ENCODE data around the gene NF1. TPM values are rescaled to one million over a fixed set of nuclear protein-coding genes. Genes with fewer than 3 reads are reported as not detected.

The NF1 gene
- total RNA-seq, 2 donors from 2014 or later, result 27.6 to 44.4 TPM

DNA sequence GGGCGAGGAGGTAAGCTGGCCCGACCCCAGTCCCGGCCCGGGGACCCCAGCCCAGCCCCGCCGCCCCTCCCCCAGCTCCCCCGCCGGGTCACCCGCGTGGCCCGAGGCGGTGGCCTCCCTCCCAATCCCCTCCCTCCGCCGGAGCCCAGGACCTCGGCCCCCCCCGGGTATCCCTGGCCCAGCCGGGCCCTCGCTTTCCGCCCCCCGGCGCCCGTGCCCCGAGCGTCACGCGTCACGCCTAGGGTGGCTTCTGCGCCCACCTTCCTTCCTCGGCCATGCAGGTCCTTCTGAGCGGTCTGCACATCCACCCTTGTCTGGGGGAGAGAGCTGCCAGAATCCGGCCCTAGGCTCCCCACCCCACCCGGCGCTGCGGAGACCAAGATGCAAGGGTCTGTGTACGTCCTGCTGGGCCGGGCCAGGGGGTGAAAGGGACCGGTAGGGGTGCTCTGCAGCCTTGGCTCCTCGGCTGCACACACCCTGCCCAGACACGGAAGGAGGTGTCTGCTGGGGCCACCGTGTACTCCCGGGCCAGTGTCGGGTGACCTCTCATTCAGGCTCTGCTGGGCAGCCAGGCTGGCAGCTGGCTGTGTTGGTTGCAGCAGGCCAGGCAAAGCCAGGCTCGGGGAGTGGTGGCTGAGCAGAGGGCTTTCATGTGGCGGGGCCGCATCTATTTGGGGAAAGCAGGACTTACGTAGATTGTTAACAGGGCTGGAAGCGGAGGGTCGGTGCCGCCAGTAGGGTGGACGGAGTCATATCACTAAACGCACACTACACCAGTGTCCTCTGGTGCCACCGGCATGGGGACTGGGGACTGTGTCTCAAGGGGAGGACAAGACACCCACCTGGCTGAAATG, 297.5 kb downstream of the NF1 start:
- Mint-ChIP-seq H3K4me1 (peaks cover 5% of the 10 kb centered on the region), H3K4me3 (peak overlapping the region; percentile 50), H3K27ac (no peak overlapping the region), H3K9me3 (no peaks in the 10 kb centered on the region), H3K36me3 (ENCODE audit: low read depth) (no peaks in the 10 kb centered on the region), H3K27me3 (peaks cover 31% of the 10 kb centered on the region)
- ATAC-seq (replicated peaks), result no peak

DNA sequence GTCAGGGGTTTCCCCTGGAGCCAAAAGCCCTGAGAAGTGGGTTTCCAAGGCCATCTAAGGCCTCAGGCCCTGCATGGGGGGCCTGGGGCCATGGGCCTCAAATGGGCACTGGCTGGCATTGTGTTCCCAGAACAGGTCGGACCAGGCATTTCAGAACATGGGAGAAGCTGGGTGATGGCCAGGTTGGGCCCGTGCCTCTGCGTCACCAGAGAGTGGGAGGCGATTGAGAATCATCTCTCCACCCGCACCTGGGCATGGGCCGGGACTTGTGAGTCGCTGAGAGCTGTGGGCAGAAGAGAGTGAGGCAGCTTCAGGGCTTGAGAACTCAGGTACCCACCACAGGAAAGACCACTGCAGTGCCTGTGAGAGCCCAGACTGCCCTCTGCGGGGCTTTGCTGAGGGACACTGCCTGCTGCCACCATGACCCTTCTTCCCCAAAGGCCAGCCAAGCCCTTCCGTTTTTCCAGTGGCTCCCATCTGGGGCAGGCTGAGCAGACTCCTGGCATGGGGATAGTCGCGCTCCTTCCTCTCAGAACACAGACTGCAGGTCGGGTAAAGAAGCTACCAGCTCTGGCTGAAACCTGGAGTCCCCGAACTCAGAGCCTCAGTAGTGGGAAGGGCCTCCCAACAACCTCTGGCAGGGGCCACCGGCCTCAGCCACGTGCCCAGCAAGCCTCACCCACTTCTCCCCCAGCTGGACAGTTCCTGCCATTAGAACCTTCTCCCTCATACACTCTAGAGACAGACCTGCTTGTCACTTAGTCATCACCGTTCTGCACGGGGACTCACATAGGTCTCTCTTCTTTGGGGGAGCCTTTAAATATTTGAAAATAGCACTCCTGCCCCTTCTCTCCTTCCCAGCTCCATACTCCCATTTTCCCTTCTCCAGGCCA, 298.3 kb downstream of the NF1 start:
- Mint-ChIP-seq H3K36me3 (ENCODE audit: low read depth) (no peaks in the 10 kb centered on the region), H3K4me3 (peak overlapping the region; percentile 50), H3K9me3 (no peaks in the 10 kb centered on the region), H3K27me3 (peaks cover 31% of the 10 kb centered on the region), H3K4me1 (peaks cover 5% of the 10 kb centered on the region), H3K27ac (no peak overlapping the region)
- ATAC-seq (replicated peaks), result no peak

DNA sequence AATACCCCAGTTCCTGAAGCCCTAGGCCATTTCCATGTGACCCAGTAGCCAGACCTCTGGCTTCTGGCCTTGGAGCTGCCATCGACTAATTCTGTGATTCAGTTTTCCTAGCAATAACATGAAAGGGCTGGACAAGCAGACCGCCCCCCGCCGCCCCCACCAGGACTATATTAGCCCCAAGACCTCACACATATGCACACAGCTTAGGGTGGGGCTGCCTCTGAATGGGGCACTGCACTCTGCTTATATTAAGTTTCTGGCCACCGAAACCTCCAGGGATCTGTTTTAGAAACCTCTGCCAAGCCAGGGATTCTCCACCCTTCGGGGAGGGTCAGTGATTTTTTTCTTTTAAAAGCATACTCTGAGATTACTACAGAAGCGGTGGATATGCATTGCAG, 299.0 kb downstream of the NF1 start:
- H3K4me3 Mint-ChIP-seq, result peak overlapping the region; percentile 31
- ATAC-seq (replicated peaks), result no peak
- H3K36me3 Mint-ChIP-seq (ENCODE audit: low read depth), result no peaks in the 10 kb centered on the region
- H3K9me3 Mint-ChIP-seq, result no peaks in the 10 kb centered on the region
- H3K27ac Mint-ChIP-seq, result no peak overlapping the region
- H3K4me1 Mint-ChIP-seq, result peaks cover 5% of the 10 kb centered on the region
- peaks cover 31% of the 10 kb centered on the region for H3K27me3 Mint-ChIP-seq

DNA sequence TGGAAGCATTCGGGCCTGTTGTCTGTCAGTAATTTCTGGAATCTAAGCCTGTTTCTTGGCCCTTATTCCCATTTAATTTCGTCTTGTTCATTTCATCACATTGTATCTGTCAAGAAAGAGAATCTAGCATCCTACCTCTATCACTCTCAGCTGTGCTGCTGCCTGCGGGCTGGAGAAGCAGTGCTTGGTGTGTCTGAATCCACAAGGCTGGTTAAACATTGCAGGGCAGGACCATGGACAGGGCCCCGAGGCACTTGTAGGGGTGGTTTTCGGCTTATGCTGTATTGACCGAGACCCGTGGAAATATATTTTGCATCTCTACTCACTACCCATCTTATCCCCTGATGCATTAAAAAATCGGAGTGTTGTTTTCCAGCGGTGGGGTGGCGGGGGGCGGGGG, 299.8 kb downstream of the NF1 start:
- no peaks in the 10 kb centered on the region for H3K36me3 Mint-ChIP-seq (ENCODE audit: low read depth)
- H3K9me3 Mint-ChIP-seq, result no peaks in the 10 kb centered on the region
- peaks cover 5% of the 10 kb centered on the region for H3K4me1 Mint-ChIP-seq
- no peak overlapping the region for H3K27ac Mint-ChIP-seq
- no peak overlapping the region for H3K4me3 Mint-ChIP-seq
- peaks cover 31% of the 10 kb centered on the region for H3K27me3 Mint-ChIP-seq
- no peak for ATAC-seq (replicated peaks)

DNA sequence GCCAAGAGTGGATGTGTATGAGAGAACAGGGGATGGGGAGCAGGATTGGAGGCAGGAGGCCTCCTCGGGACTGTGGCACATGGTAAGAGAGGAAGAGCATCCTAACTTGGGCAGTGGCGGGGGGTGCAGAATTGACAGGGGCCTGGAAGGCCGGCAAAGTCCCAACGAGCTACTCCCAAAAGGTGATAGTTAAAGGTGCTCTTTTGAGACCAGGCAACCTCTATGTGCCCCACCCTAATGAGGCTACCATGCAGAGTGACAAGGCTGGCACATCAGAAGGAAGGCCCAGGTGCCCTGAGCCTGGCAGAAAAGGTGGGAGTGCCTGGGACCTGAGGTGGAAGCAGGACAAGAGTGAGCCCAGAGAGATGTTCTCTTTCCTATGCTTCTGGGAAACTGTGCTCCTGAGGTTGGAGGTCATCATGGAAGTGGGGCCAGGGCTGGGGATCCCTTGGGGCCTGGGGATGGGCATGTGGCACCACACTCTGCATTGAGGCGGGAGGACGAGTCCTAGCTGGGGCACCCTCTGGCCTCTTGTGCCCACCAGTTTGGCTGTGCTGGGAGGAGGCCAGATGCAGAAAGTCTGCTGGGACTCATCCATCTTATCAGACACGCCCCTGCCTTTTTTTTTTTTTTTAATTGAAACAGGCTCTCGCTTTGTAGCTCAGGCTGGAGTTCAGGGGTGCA, 302.6 kb downstream of the NF1 start:
- no peak for ATAC-seq (replicated peaks)
- peaks cover 29% of the 10 kb centered on the region for H3K27me3 Mint-ChIP-seq
- H3K36me3 Mint-ChIP-seq (ENCODE audit: low read depth), result no peaks in the 10 kb centered on the region
- H3K4me1 Mint-ChIP-seq, result peaks cover 3% of the 10 kb centered on the region
- no peak overlapping the region for H3K27ac Mint-ChIP-seq
- no peak overlapping the region for H3K4me3 Mint-ChIP-seq
- no peaks in the 10 kb centered on the region for H3K9me3 Mint-ChIP-seq

DNA sequence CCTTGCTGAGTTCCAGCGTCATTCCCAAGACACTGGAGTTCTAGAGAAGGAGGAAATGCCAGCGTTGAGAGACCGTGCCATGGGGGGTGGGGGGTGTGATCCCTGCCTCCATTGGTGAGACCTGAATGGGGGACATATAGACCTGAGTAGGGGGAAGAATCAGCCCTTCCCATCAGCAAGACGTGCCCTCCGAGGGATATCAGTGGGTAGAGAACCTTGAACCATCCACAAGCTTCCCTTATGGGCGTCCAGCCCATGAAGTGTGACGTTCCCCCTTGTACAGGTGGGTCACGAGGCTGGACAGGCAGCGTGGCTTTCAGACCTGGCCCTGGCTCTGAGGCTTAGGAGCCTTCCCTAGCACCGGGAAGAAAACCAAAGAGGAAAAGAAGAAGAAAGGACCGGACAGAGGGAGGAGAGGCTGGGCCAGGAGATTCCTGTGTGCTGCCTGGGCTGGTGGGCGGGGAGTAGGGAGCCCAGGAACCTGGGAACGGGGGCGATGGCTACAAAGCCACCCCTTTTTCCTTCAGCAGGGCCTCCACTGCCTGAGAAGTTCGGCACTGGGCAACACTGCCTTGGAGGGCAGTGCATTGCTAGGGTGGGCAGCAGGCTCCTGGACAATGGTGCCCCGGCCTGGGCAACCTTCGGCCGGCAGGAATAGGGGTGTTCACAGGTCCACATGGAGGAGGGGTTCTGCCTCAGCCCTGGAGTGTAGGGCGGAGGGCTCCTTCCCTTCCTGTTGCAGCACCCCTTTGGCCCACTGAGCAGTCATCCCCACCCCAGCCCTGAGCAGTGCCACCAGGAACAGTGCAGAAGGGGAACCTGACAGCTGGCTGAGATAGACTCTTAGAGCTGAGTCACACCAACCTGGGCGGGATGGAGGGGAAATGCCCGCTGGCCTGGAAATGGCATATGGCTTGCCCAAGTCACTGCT, 303.9 kb downstream of the NF1 start:
- H3K9me3 Mint-ChIP-seq, result no peaks in the 10 kb centered on the region
- no peak overlapping the region for H3K27ac Mint-ChIP-seq
- no peak for ATAC-seq (replicated peaks)
- H3K4me3 Mint-ChIP-seq, result no peak overlapping the region
- peaks cover 18% of the 10 kb centered on the region for H3K27me3 Mint-ChIP-seq
- H3K36me3 Mint-ChIP-seq (ENCODE audit: low read depth), result no peaks in the 10 kb centered on the region
- no peaks in the 10 kb centered on the region for H3K4me1 Mint-ChIP-seq

DNA sequence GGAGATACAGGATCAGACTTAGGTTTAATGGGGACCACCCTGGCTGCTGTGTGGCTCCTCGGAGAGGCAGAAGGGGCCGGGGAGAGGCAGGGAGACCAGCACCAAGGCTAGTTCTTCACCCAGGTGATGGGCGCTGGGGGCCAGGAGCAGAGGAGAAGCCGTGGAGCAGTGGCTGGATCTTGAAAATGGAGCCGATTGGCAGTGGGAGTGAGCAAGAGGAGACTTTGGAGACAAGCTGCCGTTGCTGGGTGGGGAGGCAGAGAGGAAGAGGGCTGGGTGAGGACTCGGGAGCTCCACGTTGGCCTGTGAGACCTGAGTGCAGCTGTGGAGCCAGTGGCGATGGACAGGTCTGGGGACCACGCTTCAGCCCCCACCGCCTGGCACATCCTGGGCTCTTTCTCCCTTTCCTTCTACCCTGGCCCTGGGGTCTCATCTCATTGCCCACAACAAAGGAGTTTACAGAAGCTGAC, 305.7 kb downstream of the NF1 start:
- no peak for ATAC-seq (replicated peaks)
- H3K27ac Mint-ChIP-seq, result no peak overlapping the region
- H3K9me3 Mint-ChIP-seq, result no peaks in the 10 kb centered on the region
- H3K4me1 Mint-ChIP-seq, result no peaks in the 10 kb centered on the region
- peaks cover 6% of the 10 kb centered on the region for H3K27me3 Mint-ChIP-seq
- no peak overlapping the region for H3K4me3 Mint-ChIP-seq
- no peaks in the 10 kb centered on the region for H3K36me3 Mint-ChIP-seq (ENCODE audit: low read depth)

DNA sequence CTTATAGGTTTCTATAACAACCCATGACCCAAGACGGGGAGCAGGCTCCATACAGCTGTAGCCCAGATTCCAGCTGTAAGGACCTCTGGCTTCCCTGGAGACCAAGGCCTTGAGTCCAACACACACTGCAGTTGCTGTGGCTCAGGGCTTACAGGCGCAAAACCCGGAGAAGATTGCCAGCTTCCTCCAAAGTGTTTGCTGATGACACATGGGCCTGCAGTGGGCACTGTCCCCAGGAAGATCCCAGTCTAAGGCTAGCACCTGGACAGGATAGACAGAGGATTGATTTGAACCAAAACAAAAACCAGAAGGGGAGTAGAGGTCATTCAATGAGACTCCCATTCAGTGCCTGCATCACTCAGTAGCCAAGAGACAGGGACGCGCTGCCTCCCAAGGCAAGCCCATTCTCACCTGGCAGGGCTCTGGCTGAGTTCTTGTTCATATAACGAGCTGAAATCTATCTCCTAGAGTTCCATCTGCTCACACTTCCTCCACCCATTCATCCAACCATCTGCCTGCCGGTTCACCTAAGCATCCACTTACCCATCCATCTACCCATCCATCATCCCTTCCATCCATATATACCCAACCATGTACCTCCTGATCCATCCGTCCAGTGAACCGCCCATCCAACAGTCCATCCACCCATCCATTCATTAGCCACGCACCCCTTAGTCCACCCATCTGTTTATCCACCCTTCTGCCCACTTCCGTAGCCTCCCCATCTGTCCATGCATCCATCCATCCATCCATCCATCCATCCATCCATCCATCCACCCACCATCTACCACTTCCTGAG, 306.9 kb downstream of the NF1 start:
- Mint-ChIP-seq H3K4me3 (no peak overlapping the region), H3K27ac (no peak overlapping the region), H3K9me3 (no peaks in the 10 kb centered on the region), H3K36me3 (ENCODE audit: low read depth) (no peaks in the 10 kb centered on the region), H3K4me1 (no peaks in the 10 kb centered on the region), H3K27me3 (peaks cover 5% of the 10 kb centered on the region)
- no peak for ATAC-seq (replicated peaks)

DNA sequence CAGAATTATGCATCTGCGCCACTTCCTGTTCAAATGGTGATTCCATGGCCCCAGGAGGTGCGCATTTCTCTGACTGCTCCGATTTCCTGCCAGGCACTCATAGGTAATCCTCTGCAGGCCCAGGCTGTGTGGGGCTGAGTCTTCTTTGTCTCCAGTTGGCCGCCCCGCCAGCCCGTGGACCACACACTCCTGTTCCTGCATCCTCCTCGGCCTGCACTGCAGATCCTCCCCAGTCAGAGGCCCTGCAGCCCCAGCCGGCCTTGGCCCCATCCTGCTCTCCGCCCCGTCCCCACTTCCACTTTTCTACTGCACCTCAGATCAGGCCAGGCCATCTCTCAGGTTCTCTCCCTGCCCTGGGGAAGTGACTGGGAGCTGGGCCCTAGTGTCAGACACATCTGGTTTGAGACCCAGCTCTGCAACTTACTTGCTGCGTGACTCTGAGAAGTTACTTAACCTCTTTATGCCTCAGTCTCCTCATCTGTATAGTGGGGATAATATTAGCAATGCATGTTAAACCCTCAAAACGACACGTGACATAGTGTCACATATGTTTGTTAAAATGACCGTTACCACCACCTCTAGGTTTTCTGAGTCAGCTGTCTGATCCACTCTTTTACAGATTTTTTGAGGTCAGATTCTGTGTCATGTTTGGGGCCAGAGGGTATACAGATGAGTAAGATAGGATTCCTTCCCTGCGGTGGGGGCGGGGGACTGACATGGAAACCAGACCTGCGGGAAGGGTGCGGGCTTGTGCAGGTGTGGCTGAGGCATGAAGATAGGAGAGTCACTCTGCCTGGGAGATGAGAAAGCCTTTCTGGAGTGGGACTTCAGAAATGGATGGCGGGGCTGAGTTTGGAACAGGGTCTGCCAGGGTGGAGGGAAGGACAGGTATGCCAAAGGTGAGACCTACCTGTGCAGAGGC, 309.5 kb downstream of the NF1 start:
- ATAC-seq (replicated peaks), result peak; percentile 69
- H3K4me1 Mint-ChIP-seq, result no peaks in the 10 kb centered on the region
- H3K36me3 Mint-ChIP-seq (ENCODE audit: low read depth), result no peaks in the 10 kb centered on the region
- no peak overlapping the region for H3K27ac Mint-ChIP-seq
- H3K9me3 Mint-ChIP-seq, result no peaks in the 10 kb centered on the region
- H3K27me3 Mint-ChIP-seq, result peaks cover 5% of the 10 kb centered on the region
- H3K4me3 Mint-ChIP-seq, result no peak overlapping the region

DNA sequence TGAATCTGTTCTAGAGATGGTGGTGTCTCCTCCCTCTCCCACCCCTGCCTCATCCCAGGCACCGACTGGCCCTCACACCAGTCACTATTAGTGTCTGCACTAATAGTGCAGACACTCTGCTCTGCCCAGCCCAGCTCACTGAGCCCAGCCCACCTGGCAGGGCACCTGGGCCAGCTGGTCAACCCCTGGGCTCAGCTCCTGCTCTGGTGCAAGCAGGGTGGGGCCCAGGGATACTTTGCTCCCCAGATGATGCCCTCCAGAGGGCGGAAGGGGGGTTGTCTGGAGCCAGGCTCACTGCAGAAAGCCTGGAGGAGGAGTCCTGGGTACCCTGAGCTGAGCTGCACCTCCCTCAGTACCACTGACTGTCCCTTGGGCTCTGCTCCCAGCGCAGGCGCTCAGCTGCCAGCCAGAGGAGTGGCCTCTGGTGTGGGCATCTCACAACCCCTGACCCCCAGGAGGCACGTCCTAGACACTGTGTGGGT, 311.2 kb downstream of the NF1 start:
- no peak for ATAC-seq (replicated peaks)
- H3K4me3 Mint-ChIP-seq, result no peak overlapping the region
- H3K27ac Mint-ChIP-seq, result no peak overlapping the region
- H3K4me1 Mint-ChIP-seq, result no peaks in the 10 kb centered on the region
- no peaks in the 10 kb centered on the region for H3K36me3 Mint-ChIP-seq (ENCODE audit: low read depth)
- H3K27me3 Mint-ChIP-seq, result peaks cover 4% of the 10 kb centered on the region
- H3K9me3 Mint-ChIP-seq, result no peaks in the 10 kb centered on the region

DNA sequence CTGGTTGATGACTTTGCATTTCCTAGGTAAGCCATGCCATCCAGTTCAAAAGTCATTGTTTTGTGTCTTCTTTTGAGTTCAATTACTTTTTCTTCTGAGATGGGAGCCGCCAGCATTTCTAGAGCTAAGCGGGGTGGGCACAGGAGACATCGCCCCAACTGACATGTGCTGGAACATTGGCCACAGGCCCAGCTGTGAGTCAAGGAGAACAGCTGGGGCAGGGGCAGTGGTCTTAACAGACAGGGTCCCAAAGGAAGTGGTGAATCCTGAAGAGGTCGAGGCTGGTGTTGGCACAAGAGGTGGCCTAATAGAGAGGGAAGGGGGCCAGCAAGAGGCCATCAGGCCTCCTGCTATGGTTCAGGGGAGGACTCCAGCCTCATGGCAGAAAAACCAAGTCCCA, 313.8 kb downstream of the NF1 start:
- ATAC-seq (replicated peaks), result no peak
- H3K36me3 Mint-ChIP-seq (ENCODE audit: low read depth), result no peaks in the 10 kb centered on the region
- H3K4me3 Mint-ChIP-seq, result no peak overlapping the region
- H3K9me3 Mint-ChIP-seq, result no peaks in the 10 kb centered on the region
- peak overlapping the region; percentile 47 for H3K27ac Mint-ChIP-seq
- peaks cover 4% of the 10 kb centered on the region for H3K27me3 Mint-ChIP-seq
- H3K4me1 Mint-ChIP-seq, result no peaks in the 10 kb centered on the region

DNA sequence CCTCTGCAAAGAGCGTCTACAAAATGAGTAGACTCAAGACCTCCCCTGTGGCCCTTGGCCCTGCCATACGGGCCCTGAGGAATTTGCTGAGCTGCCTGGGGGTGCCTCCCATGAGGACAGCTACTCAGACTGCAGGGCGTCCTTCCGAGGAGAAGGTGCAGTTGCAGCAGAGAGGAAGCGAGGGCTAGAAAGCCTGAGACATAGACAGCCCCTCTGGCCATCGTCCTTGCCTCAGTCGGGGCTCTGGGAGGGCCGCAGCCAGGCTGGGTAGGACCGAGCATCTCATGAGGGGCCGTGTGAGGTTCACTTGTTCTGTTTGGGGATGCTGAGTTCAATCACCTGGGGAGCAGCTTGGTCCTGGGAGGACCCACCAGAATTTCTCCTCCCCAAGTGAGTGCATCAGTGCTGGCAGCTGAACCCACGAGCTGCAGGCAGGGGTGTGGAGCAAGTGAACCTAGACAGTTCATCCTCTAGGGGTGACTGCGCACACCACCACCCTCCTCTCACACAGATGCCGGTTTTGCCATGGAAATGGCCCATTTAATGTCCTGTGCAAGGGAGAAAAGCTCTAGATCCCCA, 317.0 kb downstream of the NF1 start:
- Mint-ChIP-seq H3K36me3 (ENCODE audit: low read depth) (no peaks in the 10 kb centered on the region), H3K9me3 (no peaks in the 10 kb centered on the region), H3K4me3 (no peak overlapping the region), H3K4me1 (no peaks in the 10 kb centered on the region), H3K27me3 (peaks cover 4% of the 10 kb centered on the region), H3K27ac (no peak overlapping the region)
- no peak for ATAC-seq (replicated peaks)
